Fibroblast of gingiva (primary cell): ENCODE results near the gene RAD52.

Source experiments
- DNase-seq: peaks from one replicate; pipeline ENCODE4 v3.0.0-alpha.2; 2011; ENCODE audit warnings: low read depth

The RAD52 gene

GRCh38 chr12:949453-950191, at the start of gene RAD52:
Gene RAD52, minus strand, starts transcription at chr12:949694. Its CDS starts 16,636 bp downstream, at chr12:933058.
- DNase-seq, result peak; percentile 100

- no peak for DNase-seq
Measured at GRCh38 chr12:998020-998874, 48.8 kb upstream of the RAD52 start.

- no peak for DNase-seq
Measured at GRCh38 chr12:997505-997904, 48.0 kb upstream of the RAD52 start.

- no peak for DNase-seq
Measured at GRCh38 chr12:996881-997280, 47.4 kb upstream of the RAD52 start.

- DNase-seq, result no peak
Measured at GRCh38 chr12:992647-993046, 43.2 kb upstream of the RAD52 start.

GRCh38 chr12:991350-992333, 42.1 kb upstream of the RAD52 start:
- no peak for DNase-seq

GRCh38 chr12:990661-991349, 41.3 kb upstream of the RAD52 start, which contains the start of gene ERC1:
Gene ERC1, plus strand, starts transcription at chr12:991223. Its CDS starts 36,681 bp downstream, at chr12:1027904.
- peak; percentile 90 for DNase-seq

- DNase-seq, result peak; percentile 80
Measured at GRCh38 chr12:989751-990660, 40.5 kb upstream of the RAD52 start.

GRCh38 chr12:989051-989450, 39.6 kb upstream of the RAD52 start:
- no peak for DNase-seq

- no peak for DNase-seq
Measured at GRCh38 chr12:988646-989045, 39.2 kb upstream of the RAD52 start.

GRCh38 chr12:981961-982360, 32.5 kb upstream of the RAD52 start:
- peak; percentile 52 for DNase-seq

- no peak for DNase-seq
Measured at GRCh38 chr12:981176-981828, 31.8 kb upstream of the RAD52 start.

- no peak for DNase-seq
Measured at GRCh38 chr12:979349-979748, 29.9 kb upstream of the RAD52 start.

- DNase-seq, result no peak
Measured at GRCh38 chr12:977156-977555, 27.7 kb upstream of the RAD52 start.

GRCh38 chr12:976644-977043, 27.1 kb upstream of the RAD52 start:
- no peak for DNase-seq

GRCh38 chr12:974271-974862, 24.9 kb upstream of the RAD52 start:
- no peak for DNase-seq

GRCh38 chr12:971991-972390, 22.5 kb upstream of the RAD52 start:
- no peak for DNase-seq

GRCh38 chr12:969821-970220, 20.3 kb upstream of the RAD52 start:
- DNase-seq, result no peak

- DNase-seq, result no peak
Measured at GRCh38 chr12:968545-968944, 19.1 kb upstream of the RAD52 start.
